ENCODE results near the gene INPP5F.
"Not testable (repeated sequence)": the region's sequence is repeated elsewhere in the genome, so short reads cannot be mapped to it uniquely, and the experiment has no call there.

Gene INPP5F

GRCh38 chr10:119694608-119695007 lies 31.2 kb upstream of the INPP5F start:
- TF ChIP-seq GATA1 (IDR thresholded peaks at IDR 0.05; ENCODE audit: low read depth, low read length) = no peak
- no peak for TF ChIP-seq POLR2A (IDR thresholded peaks at IDR 0.05; ENCODE audit: low read length)
- DNase-seq = no peak

- DNase-seq = no peak
- TF ChIP-seq POLR2A (IDR thresholded peaks at IDR 0.05; ENCODE audit: low read length) (no peak), GATA1 (IDR thresholded peaks at IDR 0.05; ENCODE audit: low read depth, low read length) (no peak)
These were observed 25.4 kb upstream of the INPP5F start for GRCh38 chr10:119700321-119700954.

GRCh38 chr10:119701861-119702260 lies 24.0 kb upstream of the INPP5F start:
- TF ChIP-seq POLR2A (IDR thresholded peaks at IDR 0.05; ENCODE audit: low read length) (no peak), GATA1 (IDR thresholded peaks at IDR 0.05; ENCODE audit: low read depth, low read length) (no peak)
- DNase-seq = no peak

- DNase-seq = no peak
These were observed 23.3 kb upstream of the INPP5F start for GRCh38 chr10:119702583-119702982.

GRCh38 chr10:119703903-119704508 lies 21.8 kb upstream of the INPP5F start:
- TF ChIP-seq GATA1 (IDR thresholded peaks at IDR 0.05; ENCODE audit: low read depth, low read length) = no peak
- no peak for TF ChIP-seq POLR2A (IDR thresholded peaks at IDR 0.05; ENCODE audit: low read length)

More at GRCh38 chr10:119702583-119702982, 23.3 kb upstream of the INPP5F start:
- TF ChIP-seq POLR2A (IDR thresholded peaks at IDR 0.05; ENCODE audit: low read length) (no peak), GATA1 (IDR thresholded peaks at IDR 0.05; ENCODE audit: low read depth, low read length) (no peak)

DNA sequence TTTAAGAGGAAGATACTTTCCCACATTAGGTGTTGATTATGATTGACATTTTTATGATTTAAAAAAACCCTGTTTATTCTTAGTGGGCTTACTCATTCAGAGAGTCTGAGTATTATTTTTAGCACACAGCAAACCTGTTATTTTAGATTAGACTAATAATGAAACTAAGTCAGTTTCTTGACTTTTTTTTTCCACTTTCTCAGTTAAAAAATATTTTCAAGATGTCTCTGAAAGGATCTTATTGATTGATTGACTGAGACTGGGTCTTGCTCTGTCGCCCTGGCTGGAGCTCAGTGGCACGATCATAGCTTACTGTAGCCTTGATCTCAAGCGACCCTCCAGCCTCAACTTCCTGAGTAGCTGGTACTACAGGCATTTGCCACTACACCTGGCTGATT lies 20.4 kb upstream of the INPP5F start:
- TF ChIP-seq POLR2A (IDR thresholded peaks at IDR 0.05; ENCODE audit: low read length) (no peak), GATA1 (IDR thresholded peaks at IDR 0.05; ENCODE audit: low read depth, low read length) (no peak)
- DNase-seq = no peak

More at GRCh38 chr10:119703903-119704508, 21.8 kb upstream of the INPP5F start:
- DNase-seq = no peak

DNA sequence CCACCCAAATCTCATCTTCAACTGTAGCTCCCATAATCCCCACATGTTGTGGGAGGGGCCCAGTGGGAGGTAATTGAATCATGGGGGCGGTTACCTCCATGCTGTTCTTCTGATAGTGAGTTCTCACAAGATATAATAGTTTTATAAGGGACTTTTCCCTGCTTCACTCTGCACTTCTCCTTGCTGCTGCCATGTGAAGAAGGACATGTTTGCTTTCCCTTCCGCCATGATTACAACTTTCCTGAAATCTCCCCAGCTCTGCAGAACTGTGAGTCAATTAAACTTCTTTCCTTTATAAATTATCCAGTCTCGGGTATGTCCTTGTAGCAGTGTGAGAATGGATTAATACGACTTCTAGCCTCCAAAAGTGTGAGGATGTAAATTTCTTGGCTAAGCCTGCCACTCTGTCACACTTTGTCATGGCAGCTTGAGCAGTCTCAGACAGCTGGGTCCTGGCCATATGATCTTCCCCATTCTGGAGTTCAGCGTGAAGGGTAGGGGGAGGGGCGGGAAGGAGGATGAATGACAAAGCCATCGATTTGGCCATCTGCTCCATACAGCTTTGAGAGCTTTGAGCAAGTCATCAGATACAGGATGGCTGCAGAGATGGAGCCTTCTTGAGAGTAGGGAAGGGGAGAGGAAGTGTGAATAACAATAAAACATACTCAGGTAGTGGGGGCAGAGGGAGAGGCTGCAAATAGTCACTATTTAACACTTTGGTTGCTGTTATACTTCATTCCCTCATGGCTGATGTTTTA lies 19.1 kb upstream of the INPP5F start:
- DNase-seq = no peak

GRCh38 chr10:119707331-119707730 lies 18.5 kb upstream of the INPP5F start:
- DNase-seq = not testable (repeated sequence)

More for the DNA sequence above, 19.1 kb upstream of the INPP5F start:
- TF ChIP-seq GATA1 (IDR thresholded peaks at IDR 0.05; ENCODE audit: low read depth, low read length) (no peak), POLR2A (IDR thresholded peaks at IDR 0.05; ENCODE audit: low read length) (no peak)

DNA sequence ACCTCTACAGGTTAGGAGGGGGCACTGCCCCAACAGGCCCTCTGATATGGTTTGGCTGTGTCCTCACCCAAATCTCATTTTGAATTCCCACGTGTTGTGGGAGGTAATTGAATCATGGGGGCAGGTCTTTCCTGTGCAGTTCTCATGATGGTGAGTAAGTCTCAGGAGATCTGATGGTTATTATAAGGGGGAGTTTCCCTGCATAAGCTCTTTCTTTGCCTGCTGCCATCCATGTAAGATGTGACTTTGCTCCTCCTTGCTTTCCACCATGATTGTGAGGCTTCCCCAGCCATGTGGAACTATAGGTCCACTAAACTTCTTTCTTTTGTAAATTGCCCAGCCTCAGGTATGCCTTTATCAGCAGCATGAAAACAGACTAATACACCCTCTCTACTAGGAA lies 14.9 kb upstream of the INPP5F start:
- not testable (repeated sequence) for DNase-seq

DNA sequence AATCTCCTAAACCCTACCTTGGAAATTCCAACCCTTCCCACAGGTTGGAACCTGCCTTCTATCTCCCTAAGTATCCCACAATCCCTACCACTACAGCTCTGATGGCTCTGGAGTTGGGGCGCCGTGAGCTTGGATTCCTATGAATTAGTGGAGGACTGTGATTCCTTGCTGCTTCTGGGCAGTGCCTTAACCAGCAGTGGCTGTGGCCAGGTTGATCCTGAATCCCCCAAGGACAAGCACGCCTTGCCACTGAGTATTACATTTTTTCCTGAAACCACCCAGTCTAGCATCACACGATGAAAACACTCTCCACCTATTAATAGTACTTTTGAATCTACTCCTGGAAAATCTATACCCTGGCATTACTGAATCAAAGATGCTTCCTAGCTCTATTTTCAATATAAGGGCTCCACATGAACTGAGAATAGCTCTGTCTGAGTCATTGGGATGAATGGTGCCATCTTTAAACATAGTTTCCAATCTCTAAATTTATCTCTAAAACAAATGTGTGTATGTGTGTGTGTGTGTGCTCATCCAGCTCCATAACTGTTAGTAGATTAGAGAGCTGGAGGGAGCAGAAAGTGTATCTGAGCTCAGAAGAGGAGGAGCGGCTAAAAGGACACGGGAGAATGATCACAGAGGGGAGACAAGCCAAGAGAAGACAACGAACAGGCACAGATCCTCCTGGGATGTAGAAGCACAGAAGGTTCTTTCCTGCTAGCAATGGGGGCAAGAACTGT lies 11.9 kb upstream of the INPP5F start:
- no peak for TF ChIP-seq POLR2A (IDR thresholded peaks at IDR 0.05; ENCODE audit: low read length)
- TF ChIP-seq GATA1 (IDR thresholded peaks at IDR 0.05; ENCODE audit: low read depth, low read length) = no peak
- DNase-seq = no peak

GRCh38 chr10:119714484-119714816 lies 11.4 kb upstream of the INPP5F start:
- DNase-seq = no peak
- TF ChIP-seq POLR2A (IDR thresholded peaks at IDR 0.05; ENCODE audit: low read length) (no peak), GATA1 (IDR thresholded peaks at IDR 0.05; ENCODE audit: low read depth, low read length) (no peak)

GRCh38 chr10:119715628-119716505 lies 10.0 kb upstream of the INPP5F start:
- TF ChIP-seq GATA1 (IDR thresholded peaks at IDR 0.05; ENCODE audit: low read depth, low read length) (no peak), POLR2A (IDR thresholded peaks at IDR 0.05; ENCODE audit: low read length) (no peak)
- DNase-seq = no peak

- DNase-seq = no peak
- TF ChIP-seq POLR2A (IDR thresholded peaks at IDR 0.05; ENCODE audit: low read length) (no peak), GATA1 (IDR thresholded peaks at IDR 0.05; ENCODE audit: low read depth, low read length) (no peak)
These were observed 2.7 kb upstream of the INPP5F start for GRCh38 chr10:119723161-119723560.
